ENCODE data around the gene PPP1R27.
A peak's percentile ranks its signal among the peaks of the same experiment; 100 is the strongest.

The PPP1R27 gene

GRCh38 chr17:81834831-81835267 lies at the start of gene PPP1R27:
PPP1R27 (minus strand) TSS chr17:81835050; CDS start chr17:81834953, 97 bp downstream.
- in situ Hi-C loops (cut with MboI; ENCODE audit: low pct_unique_long_range_greater_than_20kb, low sequenced_read_pairs, unreplicated experiment), result no loop called here
- no peak for TF ChIP-seq CTCF (IDR thresholded peaks at IDR 0.05; ENCODE audit: extremely low read depth, insufficient read depth, missing control alignments)
- DNase-seq (ENCODE audit: low spot score), result no peak

- no peak for DNase-seq (ENCODE audit: low spot score)
- no peak for TF ChIP-seq CTCF (IDR thresholded peaks at IDR 0.05; ENCODE audit: extremely low read depth, insufficient read depth, missing control alignments)
- in situ Hi-C loops (cut with MboI; ENCODE audit: low pct_unique_long_range_greater_than_20kb, low sequenced_read_pairs, unreplicated experiment), result no loop called here
Measured at GRCh38 chr17:81884520-81884919, 49.7 kb upstream of the PPP1R27 start.

- no peak for DNase-seq (ENCODE audit: low spot score)
- TF ChIP-seq CTCF (IDR thresholded peaks at IDR 0.05; ENCODE audit: extremely low read depth, insufficient read depth, missing control alignments), result no peak
- in situ Hi-C loops (cut with MboI; ENCODE audit: low pct_unique_long_range_greater_than_20kb, low sequenced_read_pairs, unreplicated experiment), result no loop called here
Measured at GRCh38 chr17:81879121-81879520, 44.3 kb upstream of the PPP1R27 start.

GRCh38 chr17:81878294-81878693 lies 43.4 kb upstream of the PPP1R27 start:
- in situ Hi-C loops (cut with MboI; ENCODE audit: low pct_unique_long_range_greater_than_20kb, low sequenced_read_pairs, unreplicated experiment), result no loop called here

GRCh38 chr17:81877569-81877968 lies 42.7 kb upstream of the PPP1R27 start:
- no peak for DNase-seq (ENCODE audit: low spot score)
- TF ChIP-seq CTCF (IDR thresholded peaks at IDR 0.05; ENCODE audit: extremely low read depth, insufficient read depth, missing control alignments), result no peak
- in situ Hi-C loops (cut with MboI; ENCODE audit: low pct_unique_long_range_greater_than_20kb, low sequenced_read_pairs, unreplicated experiment), result no loop called here

More at GRCh38 chr17:81878294-81878693, 43.4 kb upstream of the PPP1R27 start:
- no peak for TF ChIP-seq CTCF (IDR thresholded peaks at IDR 0.05; ENCODE audit: extremely low read depth, insufficient read depth, missing control alignments)
- DNase-seq (ENCODE audit: low spot score), result no peak

- peak; percentile 35 for TF ChIP-seq CTCF (IDR thresholded peaks at IDR 0.05; ENCODE audit: extremely low read depth, insufficient read depth, missing control alignments)
- peak; percentile 99 for DNase-seq (ENCODE audit: low spot score)
Measured at GRCh38 chr17:81871387-81872230, 36.8 kb upstream of the PPP1R27 start.

More at GRCh38 chr17:81871387-81872230, 36.8 kb upstream of the PPP1R27 start:
- in situ Hi-C loops (cut with MboI; ENCODE audit: low pct_unique_long_range_greater_than_20kb, low sequenced_read_pairs, unreplicated experiment), result no loop called here
